Measurements from ENCODE around the gene CLPX. TPM values are rescaled to one million over a fixed set of nuclear protein-coding genes. Genes with fewer than 3 reads are reported as not detected.

Gene CLPX
- total RNA-seq, 3 donors from 2014 or later: 39.4 to 51.5 (median 50.8) TPM

DNA sequence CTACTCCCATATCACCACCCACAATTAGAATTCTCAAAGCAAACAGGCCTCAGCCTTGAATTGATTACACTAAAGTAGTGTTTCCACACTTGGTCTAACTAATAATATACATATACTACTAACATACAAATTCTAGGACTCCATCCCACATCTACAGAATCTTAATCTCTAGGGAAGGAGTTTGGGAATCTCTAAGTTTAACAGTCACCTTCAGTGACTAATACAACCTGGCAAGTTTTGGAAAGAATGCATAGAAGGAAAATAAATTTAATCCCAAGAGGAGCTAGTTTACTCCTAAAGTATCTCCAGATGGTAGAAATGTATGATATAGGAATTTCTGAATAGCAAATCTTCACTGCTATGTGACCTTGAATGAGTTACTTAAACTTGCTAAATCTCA, 9.1 kb downstream of the CLPX start:
- intact Hi-C loops (cut with DNase I, micrococcal nuclease): no loop called here
- Histone ChIP-seq H3K9me3 (no peaks in the 10 kb centered on the region), H3K4me3 (no peak overlapping the region), H3K36me3 (ENCODE audit: low read depth) (no peaks in the 10 kb centered on the region), H3K4me1 (ENCODE audit: low read depth) (no peaks in the 10 kb centered on the region)
- ATAC-seq: no peak
- TF ChIP-seq, protein P1, sequence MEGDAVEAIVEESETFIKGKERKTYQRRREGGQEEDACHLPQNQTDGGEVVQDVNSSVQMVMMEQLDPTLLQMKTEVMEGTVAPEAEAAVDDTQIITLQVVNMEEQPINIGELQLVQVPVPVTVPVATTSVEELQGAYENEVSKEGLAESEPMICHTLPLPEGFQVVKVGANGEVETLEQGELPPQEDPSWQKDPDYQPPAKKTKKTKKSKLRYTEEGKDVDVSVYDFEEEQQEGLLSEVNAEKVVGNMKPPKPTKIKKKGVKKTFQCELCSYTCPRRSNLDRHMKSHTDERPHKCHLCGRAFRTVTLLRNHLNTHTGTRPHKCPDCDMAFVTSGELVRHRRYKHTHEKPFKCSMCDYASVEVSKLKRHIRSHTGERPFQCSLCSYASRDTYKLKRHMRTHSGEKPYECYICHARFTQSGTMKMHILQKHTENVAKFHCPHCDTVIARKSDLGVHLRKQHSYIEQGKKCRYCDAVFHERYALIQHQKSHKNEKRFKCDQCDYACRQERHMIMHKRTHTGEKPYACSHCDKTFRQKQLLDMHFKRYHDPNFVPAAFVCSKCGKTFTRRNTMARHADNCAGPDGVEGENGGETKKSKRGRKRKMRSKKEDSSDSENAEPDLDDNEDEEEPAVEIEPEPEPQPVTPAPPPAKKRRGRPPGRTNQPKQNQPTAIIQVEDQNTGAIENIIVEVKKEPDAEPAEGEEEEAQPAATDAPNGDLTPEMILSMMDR (IDR thresholded peaks at IDR 0.05): no peak
- no peak for DNase-seq

DNA sequence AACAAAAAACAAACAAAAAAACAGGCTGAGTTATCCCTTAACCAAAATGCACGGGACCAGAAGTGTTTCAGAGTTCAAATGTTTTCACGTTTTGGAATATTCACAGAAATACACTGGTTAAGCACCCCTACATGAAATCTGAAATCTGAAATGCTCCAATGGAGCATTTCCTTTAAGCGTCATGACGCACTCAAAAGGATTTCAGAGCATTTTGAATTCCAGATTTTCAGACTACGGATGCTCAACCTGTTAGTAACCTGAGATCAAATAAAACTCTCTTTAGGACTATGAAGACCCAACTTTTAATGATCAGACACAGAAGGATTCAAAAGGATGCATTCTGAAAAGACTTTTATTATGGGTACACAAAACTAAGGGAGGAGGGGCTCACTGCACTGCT, 9.6 kb downstream of the CLPX start:
- intact Hi-C loops (cut with DNase I, micrococcal nuclease): no loop called here
- Histone ChIP-seq H3K36me3 (ENCODE audit: low read depth) (no peaks in the 10 kb centered on the region), H3K4me3 (no peak overlapping the region), H3K9me3 (no peaks in the 10 kb centered on the region), H3K4me1 (ENCODE audit: low read depth) (no peaks in the 10 kb centered on the region)
- TF ChIP-seq, protein P1 (IDR thresholded peaks at IDR 0.05): no peak
- no peak for ATAC-seq
- no peak for DNase-seq

DNA sequence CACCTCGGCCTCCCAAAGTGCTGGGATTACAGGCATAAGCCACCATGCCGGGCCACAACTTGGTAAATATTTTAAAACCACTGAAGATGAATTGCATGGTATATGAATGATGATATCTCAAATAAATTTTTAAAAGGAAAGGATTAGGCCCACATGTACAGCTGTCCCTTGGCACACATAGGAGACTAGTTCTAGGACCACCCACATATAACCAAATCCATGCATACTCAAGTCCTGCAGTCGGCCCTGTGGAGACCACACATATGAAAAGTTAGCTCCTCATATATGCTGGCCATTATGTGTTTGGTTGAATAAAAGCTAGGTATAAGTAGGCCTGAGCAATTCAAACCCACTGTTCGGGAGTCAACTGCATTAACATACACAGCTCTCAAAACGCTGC, 10.6 kb downstream of the CLPX start:
- no peak for ATAC-seq
- TF ChIP-seq, protein P1 (IDR thresholded peaks at IDR 0.05): no peak
- intact Hi-C loops (cut with DNase I, micrococcal nuclease): no loop called here
- DNase-seq: no peak
- H3K4me3 ChIP-seq: no peak overlapping the region
- no peaks in the 10 kb centered on the region for H3K36me3 ChIP-seq (ENCODE audit: low read depth)
- no peaks in the 10 kb centered on the region for H3K4me1 ChIP-seq (ENCODE audit: low read depth)
- no peaks in the 10 kb centered on the region for H3K9me3 ChIP-seq

DNA sequence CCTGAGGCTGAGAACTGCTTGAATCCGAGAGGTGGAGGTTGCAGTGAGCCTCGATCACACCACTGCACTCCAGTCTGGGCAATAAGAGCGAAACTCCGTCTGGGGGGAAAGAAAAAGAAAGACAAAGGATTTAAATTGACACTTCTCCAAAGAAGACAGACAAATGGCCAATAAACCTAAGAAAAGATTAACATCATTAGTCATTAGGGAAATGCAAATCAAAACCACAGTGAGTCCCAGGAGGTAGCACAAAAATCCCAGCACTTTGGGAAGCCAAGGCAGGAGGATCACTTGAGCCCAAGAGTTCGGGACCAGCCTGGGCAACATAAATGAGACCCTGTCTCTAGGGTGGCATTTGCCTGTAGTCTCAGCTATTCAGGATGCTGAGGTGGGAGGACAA, 12.6 kb downstream of the CLPX start:
- ATAC-seq (no peak), DNase-seq (no peak)
- H3K4me1 ChIP-seq (ENCODE audit: low read depth): no peaks in the 10 kb centered on the region
- intact Hi-C loops (cut with DNase I, micrococcal nuclease): no loop called here
- no peaks in the 10 kb centered on the region for H3K9me3 ChIP-seq
- no peaks in the 10 kb centered on the region for H3K36me3 ChIP-seq (ENCODE audit: low read depth)
- TF ChIP-seq, protein P1 (IDR thresholded peaks at IDR 0.05): no peak
- H3K4me3 ChIP-seq: no peak overlapping the region

DNA sequence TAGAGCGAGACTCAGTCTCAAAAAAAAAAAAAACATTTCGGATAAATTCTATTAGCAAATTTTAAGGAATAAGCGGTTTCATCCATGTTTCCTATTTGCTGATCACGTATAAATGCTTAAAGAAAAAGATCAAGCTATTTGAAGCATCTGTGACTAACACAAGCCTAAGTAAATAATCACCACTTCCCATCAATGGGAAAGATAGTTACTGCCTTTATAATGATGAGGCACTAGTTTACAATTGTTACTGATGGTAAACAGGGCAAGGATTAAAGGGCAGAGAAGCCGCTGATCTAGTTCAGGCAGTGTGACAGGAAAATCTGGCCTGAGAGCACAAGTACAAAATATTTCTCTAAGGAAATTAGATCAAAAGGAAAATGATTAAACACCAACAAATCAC, 13.7 kb downstream of the CLPX start:
- TF ChIP-seq, protein P1 (IDR thresholded peaks at IDR 0.05): no peak

DNA sequence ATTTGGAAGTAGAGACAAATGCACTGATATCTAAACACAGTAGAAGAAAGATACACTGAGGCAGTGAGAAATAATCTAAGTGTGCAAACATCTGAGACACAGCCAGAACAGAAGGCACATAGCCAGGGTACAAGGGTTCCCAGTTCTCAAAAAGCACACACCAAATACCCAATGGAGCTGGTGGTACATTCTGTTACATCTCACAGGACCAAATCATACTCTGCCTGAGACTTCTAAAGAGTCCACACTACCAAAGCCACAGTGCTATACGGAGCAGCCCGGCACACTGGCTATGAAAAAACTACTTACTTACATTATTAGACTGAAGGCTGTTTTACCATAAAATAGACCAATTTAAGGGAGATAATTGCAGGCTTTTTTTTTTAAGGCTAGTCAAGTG, 19.3 kb downstream of the CLPX start:
- Histone ChIP-seq H3K36me3 (ENCODE audit: low read depth) (peaks cover 7% of the 10 kb centered on the region), H3K4me3 (no peak overlapping the region), H3K4me1 (ENCODE audit: low read depth) (no peaks in the 10 kb centered on the region), H3K9me3 (no peaks in the 10 kb centered on the region)
- ATAC-seq (no peak), DNase-seq (no peak)
- intact Hi-C loops (cut with DNase I, micrococcal nuclease): no loop called here
- TF ChIP-seq, protein P1 (IDR thresholded peaks at IDR 0.05): no peak

More for the DNA sequence above, 13.7 kb downstream of the CLPX start:
- H3K36me3 ChIP-seq (ENCODE audit: low read depth): no peaks in the 10 kb centered on the region
- no peaks in the 10 kb centered on the region for H3K9me3 ChIP-seq
- ATAC-seq (no peak), DNase-seq (no peak)
- H3K4me3 ChIP-seq: no peak overlapping the region
- H3K4me1 ChIP-seq (ENCODE audit: low read depth): no peaks in the 10 kb centered on the region
- intact Hi-C loops (cut with DNase I, micrococcal nuclease): no loop called here
